ENCODE measurements around the gene A3GALT2.

The A3GALT2 gene

DNA sequence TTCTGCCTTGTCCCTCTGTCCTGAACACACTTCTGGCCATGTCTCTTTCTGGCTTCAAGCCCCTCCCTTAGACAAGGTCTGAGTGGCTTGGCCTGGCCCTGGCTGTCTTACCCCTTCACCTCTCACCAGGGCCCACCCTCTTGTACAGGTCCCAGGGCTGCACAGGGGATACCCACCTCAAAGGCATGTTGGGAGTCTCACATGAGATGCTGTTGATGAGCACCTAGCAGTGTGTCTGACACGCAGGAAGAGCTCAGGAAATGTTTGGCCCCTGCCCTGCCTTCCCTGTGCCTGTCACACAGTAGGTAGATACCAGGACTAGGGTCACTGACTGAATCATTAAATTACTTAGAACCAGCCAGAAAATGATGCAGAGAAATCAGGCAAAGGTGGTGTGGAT, 48.0 kb downstream of the A3GALT2 start:
- DNase-seq (ENCODE audit: low spot score) (no peak), FAIRE-seq (no peak)

DNA sequence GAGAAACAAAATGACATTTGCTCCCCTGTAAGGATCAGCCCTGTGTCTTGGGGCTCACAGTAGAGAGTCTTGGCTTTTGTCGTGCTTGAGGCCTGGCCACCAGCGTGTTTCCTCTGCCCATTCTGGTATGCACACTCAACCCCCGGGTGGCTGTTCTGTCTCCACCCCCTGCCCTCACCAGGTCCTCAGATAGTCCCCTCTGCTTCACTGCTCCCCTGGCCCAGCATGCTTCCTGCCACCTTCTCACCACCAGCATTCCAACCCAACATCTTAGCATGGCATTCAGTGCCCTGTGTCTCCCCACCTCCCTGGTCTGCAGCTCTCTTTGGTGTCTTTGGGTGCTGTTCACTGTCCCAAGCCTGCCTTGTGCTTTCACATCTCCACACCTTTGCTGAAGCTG, 48.4 kb downstream of the A3GALT2 start:
- FAIRE-seq: no peak

DNA sequence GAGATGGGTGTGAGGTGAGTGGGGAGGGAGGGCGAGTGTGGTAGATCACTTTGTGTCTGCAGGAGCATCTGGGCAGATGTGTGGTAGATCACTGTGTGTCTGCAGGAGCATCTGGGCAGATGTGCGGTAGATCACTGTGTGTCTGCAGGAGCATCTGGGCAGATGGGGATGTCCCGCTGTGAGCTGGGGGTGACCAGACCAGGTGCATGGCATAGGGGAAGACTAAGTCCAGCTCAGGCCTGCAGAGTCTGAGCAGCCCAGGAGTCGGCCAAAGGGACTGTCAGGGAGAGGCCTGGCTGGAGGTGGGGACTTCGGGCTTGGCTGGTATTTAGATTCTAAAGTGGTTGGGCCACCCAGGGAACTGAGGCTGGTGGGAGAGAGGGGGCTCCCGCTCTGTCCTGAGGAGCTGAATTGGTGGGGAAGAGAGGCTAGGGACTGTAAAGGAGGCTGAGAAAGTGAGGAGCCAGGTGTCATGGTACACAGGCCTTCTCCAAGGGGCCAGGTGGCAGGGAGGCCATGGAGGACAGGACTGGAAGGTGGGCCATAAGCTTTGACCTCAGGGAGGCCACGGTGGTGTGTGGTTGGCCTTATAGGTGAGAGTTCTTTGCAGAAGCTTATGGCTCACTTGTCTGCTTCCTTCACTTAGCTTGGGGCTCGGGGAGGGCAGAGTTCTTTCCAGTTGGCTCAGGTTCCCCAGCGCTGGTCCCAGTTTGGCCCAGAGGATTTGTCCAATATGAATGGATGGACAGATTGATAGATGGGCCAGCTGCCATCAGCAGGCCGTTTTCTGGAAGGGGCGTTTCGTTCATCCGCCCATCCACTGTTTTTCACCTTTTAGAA, 49.0 kb downstream of the A3GALT2 start:
- no peak for DNase-seq (ENCODE audit: low spot score)

More for the DNA sequence above, 48.4 kb downstream of the A3GALT2 start:
- DNase-seq (ENCODE audit: low spot score): no peak

DNA sequence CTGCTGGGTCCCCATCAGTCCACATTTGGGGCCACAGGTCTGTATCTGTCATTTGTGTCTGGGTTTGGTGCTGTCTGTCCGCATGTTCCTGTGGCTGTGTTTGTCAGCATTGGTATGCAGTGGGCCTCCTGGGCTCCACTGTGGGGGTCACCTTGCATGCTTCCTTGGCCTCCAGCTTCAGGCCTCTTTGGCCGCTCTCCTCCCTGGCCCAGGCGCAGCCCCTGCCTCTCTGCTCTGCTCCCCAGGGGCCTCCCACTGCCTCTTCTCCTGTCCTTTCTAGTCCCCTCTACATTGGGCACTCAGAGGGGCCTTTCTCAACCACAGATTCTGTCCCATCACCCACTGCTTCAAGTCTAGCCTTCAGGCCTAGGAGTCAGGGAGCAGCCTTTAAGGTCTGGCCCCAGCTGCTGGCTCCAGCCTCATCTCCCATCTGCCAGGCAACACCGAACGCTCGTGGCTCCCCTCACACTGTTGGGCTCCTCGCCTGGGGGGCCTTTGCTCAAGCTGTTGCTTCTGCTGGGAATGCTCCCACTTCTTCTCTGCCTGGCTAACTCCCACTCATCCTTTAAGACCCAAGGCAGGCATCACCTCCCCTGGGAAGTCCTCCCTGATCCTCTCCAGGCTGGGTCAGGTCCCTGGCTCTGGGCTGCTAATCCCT, 50.0 kb downstream of the A3GALT2 start:
- FAIRE-seq: no peak

More for the DNA sequence above, 49.0 kb downstream of the A3GALT2 start:
- FAIRE-seq: no peak

DNA sequence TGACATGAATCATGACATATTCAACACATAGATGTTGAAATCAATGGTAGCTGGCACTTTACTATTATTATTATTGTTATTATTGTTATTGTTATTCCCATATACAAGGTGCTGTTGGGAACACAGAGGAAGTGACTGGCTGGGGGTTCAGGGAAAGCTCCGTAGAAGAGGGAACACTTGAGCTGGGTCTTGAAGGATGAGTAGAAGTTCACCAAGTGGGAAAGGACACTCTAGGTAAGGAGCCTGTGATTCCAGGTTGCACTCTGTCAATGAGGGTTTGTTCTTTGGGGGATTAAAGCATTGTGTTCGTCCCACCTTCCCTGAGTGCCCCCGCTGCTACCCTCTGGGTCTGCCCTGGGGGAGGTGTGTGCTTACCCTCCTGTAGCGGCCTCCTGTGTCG, 50.5 kb downstream of the A3GALT2 start:
- DNase-seq (ENCODE audit: low spot score): no peak
- FAIRE-seq: no peak

More for the DNA sequence above, 50.0 kb downstream of the A3GALT2 start:
- no peak for DNase-seq (ENCODE audit: low spot score)

DNA sequence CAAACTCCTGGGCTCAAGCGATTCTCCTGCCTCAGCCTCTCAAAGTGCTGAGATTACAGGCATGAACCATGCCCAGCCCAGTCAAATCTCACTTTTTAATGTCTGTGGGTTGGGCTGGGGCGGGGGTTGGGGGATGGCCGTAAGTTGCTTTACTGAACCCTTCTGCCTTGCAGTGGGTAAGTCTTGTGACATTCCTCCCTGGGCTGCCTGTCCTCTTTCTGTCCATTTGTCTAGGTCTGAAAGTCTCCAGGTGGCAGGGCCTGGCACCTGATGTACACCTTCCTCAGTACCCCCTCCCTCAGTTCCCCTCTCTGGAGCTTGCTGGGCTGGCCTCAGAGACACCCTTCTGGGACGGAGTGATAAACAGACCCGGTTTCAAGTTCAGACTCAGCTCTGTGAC, 51.3 kb downstream of the A3GALT2 start:
- DNase-seq (ENCODE audit: low spot score): no peak
- FAIRE-seq: no peak

DNA sequence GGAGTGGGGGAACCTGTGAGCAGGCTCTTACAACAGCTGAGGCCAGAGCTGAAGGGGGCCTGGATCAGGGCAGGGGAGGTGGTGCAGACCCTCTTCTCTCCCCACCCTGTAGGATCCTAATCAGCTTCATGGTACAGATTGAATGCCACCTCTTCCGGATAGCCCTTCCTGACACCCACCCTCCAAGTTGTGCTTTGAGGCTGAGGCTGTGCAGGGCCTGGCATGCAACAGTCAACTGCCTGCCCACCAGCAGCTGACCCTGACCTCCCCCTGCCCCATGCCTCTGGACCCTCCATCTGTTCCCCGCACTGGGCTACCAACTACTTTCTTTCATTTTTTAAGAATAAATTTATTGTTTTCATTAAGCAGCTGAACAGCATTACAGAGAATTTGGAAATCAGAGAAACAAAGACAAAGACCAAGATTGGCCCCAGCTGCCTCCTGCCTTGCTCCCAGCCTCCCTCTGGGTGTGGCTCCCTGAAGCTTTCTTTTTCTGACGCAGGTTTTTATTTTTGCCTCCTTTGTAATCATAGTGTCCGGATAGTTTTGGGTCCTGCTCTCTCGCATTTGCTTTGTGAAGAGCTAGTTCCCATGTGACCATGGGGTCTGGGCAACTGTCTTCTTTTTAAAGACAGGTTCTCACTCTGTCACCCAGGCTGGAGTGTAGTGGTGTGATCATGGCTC, 51.8 kb downstream of the A3GALT2 start:
- DNase-seq (ENCODE audit: low spot score): no peak
- no peak for FAIRE-seq

DNA sequence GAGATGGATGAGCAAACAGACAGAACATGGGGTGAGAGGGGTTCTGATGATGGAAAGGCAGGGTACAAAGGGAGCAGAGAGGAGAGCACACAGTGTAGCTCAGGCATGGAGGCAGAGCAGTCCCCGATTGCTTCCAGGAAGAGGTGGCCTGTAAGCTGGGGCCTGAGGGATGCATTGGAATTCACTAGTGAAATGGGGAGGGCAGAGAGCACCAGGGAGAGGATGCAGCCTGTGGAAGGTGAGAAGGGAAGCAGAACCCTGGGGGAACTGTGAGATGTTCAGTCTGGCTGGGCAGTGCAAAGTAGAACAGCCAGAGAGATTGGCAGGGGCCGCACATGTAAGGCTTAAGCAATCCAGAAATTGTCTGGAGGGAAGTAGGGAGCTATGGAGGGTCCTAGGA, 52.4 kb downstream of the A3GALT2 start:
- no peak for DNase-seq (ENCODE audit: low spot score)
- no peak for FAIRE-seq

DNA sequence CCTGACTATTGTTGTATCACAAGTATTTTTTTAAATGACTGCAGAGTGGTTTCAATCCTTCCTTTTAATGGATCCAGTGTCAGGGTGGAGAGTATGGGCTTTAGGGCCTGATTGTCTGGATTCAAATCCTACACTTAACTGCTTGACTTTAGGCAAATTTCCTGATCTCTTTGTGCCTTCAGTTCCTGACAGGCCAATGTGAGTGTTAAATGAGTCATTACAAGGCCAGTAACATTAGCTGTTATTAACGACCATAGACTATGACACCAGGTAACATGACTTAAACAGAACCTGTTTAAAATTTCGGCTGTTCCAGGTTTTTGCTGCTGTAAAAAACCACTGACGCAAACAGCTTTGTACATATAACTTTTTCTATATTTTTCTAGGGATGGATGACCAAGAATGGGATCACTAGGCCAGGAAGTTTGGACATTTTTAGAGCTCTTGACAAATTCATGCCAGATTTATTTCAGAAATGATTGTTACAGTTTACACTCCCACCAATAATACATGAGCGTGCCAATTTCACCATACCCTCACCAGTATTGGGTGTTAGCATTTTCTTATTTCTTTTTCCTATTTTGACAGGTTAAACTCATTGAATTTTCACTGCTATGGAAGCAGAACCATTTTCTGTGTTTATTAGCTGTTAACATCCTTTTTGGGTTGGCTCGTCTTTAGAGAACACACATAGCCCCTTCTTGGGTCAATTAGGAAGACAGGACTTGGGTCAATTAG, 53.3 kb downstream of the A3GALT2 start:
- FAIRE-seq: no peak
- DNase-seq (ENCODE audit: low spot score): no peak

DNA sequence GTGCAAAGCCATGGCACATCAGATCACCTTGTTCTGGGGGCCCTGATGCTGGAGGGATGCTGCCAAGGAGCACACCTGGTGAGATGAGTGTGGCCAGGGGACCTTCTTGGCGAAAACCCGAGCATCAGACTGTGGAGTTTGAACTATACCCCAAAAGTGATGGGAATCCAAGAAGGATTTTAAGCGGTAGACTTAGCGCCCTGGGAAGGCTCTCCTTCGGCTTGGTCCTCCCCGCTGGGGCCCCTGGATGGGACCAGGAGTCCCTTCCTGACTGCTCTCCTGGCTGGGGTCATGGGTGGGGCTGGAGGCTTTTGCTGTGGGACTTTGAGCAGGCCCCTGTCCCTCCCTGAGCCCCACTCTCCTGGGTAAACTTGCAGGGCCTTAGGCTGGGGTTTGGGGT, 54.1 kb downstream of the A3GALT2 start:
- DNase-seq (ENCODE audit: low spot score): no peak
- no peak for FAIRE-seq

DNA sequence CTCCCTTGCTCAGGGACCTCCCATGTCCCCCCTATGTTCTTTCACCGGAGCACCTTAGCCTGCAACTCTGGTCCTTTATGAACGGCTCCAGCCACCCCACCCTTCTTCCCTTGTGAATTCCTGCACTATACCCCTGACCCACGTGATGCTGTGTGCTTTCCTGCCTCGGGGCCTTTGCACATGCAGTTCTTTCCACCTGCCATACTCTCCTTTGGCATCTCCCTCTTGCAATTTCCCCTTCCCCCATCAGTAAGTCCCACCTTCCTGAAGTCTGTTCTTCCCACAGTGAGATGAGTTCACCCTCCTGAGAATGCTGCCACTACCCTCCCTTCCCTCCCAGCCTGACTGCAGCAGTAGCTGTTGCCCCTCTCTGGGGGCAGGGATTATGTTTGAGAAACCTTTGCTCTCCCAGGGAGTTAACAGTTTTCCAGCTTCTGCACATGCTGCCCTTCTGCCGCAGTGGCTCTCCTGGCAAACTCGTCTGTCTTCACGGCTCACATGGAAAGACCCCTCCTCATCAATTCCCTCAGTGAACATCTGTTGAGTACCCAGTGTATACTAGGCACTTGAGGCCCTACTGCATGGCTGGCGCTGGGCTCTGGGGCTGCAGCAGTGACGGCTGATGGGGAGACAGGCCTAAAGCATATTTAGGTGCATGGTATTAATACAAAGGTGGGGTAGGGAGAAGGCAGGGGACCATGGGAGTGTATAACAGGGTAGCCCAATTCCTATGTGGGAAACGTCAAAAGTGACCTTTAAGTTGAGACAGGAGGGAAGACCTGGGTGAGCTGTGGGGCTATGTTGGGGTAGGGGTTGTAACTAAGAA, 54.9 kb downstream of the A3GALT2 start:
- no peak for FAIRE-seq
- DNase-seq (ENCODE audit: low spot score): no peak

DNA sequence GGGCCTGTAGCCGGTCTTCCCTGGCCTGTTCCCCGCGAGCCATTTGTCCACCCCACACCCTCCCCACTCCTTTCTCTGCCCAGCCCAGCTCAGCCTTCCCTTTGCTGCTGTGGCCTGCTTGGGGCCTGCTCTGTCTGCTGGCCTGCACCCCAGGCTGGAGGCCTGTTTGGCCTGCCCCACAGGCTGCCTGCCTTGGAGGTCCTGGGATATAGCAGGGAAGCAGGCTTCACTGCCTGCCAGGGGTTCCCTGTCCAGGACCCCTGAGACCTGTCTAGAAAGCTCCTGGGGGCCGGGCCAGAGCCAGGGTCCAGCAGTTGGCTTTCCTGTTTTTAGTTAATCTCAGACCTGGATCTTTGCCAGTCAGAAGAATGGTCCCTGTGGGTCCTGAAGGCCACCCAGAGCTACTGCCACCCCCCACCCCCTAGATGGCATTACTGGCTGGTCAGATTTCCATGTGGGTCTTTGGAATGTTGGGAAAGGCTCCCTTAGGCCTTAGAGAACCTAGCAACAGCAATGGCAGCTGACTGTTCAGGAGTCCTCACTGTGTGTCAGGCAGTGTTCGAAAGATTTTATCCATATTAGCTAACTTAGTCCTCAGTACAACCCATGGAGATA, 56.9 kb downstream of the A3GALT2 start:
- FAIRE-seq: no peak

DNA sequence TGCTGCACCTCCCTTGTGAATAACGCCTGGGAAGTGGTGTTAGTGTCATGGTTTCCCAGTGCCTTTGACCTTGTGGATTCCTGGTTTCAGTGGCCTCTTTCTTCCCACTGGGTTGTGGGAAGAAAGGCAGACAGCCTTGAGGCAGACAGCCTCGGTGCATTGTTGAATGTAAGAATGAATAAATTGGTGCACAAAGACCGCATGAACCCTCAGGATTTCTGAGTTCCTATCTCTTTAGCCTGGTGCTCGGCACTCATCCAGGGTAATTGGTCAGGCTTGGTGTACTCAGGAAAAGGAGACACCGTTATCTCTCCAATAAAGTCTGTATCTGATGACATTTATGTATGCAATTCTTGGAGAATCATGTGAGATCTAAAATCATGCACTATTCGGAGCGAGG, 59.6 kb downstream of the A3GALT2 start:
- no peak for FAIRE-seq
- no peak for DNase-seq (ENCODE audit: low spot score)

More for the DNA sequence above, 56.9 kb downstream of the A3GALT2 start:
- DNase-seq (ENCODE audit: low spot score): no peak

DNA sequence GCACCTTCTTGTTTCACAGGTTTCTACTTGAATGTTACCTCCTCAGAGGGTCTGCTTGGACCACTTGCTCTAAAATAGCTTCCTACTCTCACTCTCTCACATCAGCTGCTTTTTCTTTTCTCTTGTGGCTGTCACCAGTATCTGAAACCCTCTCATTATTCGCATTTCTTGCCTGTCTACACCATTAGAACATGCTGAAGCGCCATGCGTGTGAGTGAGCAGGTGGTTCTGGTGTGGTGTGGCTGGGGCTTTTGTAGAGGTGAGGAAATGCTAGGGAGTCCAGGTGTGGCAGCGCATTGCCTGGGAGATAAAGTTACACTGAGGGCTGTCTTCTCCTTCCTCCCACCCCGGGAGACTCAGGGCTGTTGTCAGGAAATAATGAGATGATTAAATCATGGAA, 60.5 kb downstream of the A3GALT2 start:
- FAIRE-seq (no peak), DNase-seq (ENCODE audit: low spot score) (no peak)

DNA sequence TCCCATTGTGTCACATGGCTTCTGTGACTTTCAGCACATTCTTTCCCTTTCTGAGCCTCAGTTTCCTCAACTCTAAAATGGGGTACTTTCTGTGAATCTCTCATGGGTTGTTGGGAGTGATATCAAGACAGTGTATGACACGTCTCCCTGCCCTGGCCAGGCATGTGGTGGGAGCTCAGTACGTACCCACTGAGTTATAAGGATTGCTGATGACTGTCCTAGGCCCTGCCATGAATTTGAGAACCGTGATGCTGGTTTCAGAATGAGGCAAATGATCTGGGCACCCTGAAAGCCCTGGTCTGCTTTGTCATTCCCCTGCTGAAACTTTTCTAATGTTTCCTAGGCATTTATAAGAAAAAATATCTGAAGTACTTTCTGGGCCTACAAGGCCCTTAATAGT, 61.0 kb downstream of the A3GALT2 start:
- FAIRE-seq (no peak), DNase-seq (ENCODE audit: low spot score) (no peak)

DNA sequence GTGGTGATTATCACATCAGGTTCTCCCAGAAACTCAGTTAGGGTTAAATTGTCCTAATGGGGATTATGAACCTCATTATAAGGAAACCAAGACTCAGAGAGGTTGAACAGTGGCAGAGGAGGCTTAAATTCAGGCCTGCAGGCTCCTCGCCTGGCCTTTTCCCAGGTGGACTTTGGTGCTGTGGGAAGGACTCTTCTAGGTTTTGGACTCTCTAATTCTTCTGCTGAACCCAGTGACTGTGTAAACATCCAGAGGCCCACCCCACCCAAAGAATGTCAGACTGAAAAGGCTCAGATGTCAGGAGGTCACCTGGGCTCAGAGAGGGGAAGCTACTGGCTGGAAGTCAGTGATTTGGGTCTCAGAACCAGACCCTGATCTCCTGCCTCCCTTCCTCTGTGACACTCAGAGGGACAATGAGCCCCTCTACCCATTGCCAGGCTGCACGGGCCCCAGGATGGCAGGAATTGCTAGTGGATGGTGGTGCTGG, 62.1 kb downstream of the A3GALT2 start:
- DNase-seq (ENCODE audit: low spot score) (no peak), FAIRE-seq (no peak)

DNA sequence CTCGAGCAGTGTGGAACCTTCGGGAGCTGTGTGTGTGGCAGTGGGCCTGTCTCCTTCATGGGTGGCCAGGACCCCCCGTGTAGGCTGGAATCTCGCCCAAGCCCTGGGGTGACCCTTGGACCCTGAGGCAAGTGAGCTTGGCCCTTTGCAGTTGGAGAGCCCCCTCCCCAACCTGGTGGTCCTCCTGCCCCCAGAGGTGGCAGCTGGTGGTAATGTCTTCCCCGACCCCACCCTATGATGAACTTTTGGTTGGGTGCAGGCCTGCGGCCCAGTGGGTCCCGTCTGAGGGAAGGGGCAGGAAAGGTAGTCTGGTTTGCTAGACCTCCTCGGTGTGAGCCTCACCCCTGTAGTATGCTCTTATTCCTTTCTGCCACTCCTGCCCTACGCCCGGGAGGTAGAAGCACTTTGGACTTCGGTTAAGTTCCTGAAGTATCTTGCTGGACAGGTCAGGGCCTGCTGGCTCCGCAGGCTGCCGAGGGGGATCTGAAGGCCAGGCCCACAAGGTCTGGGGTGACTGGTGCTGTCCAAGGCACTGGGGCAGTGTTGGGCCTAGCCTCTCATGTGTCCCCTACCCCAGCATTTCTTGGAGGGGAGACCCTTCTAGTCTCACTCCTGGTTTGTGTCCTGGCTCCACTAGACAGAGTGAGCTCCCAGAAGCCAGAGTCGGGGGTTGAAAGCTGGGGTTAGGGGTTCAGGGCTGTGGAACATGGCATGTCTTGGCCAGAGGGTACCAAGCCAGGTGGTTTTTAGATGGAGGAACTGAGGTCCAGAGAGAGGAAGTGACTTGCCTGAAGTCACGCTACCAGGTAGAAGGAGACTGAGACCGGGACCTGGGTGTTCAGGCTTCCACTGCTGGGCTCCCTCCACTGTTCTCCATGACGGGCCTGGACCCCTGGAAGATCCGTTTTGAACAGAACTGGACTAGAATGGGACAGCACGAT, 62.9 kb downstream of the A3GALT2 start:
- DNase-seq (ENCODE audit: low spot score) (no peak), FAIRE-seq (no peak)

DNA sequence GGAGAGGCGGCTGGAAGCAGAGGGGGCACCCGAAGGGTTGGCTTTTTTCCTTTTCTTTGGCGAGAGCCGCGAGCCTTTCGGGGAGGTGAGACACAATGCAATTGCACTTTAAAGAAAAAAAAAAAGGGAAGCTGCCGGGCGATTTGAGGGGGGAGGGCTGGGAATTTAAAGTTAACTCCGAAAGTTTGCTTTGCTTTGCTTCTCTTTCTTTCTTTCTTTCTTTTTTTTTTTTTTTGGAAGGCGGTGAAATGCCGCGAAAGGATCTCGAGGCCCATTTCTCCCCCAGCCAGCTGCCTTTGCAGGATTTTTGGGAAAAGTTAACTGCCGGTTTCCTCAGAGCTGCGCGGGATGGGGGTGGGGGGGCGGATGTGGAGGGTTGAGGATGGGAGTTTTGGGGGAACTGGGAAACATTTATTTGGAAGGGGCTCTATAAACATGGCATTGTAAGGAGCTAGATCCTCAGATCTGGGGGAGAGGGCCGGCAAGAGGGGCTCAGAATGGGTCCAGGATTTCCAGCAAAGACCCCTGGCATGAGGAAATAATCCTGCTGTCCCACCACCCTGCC, 63.6 kb downstream of the A3GALT2 start:
- FAIRE-seq: no peak
- no peak for DNase-seq (ENCODE audit: low spot score)
